ENCODE data around the gene ENPP6. TPM values are rescaled to one million over a fixed set of nuclear protein-coding genes. Genes with fewer than 3 reads are reported as not detected.

Gene ENPP6
- polyA plus RNA-seq, 1 of the 3 experiments (the other 2 are of a cell fraction): not detected

- Histone ChIP-seq H3K9ac (no peak overlapping the region), H3K4me2 (no peak overlapping the region), H3K4me1 (ENCODE audit: control insufficient read depth in 1 of 2, insufficient read depth in 2 of 2, low read depth in 1 of 2, low read length in 1 of 2) (peaks cover 0 to 11% of the 10 kb centered on the region in 2 experiments; a peak in 1 of 4 replicates), H3K9me2 (no peaks in the 10 kb centered on the region), H3K9me3 (no peaks in the 10 kb centered on the region), H3F3A (replicated peaks; ENCODE audit: insufficient read depth) (no peaks in the 10 kb centered on the region), H3K4me3 (ENCODE audit: low read depth in 2 of 2, low read length in 1 of 2) (no peak overlapping the region), H2AFZ (ENCODE audit: low read depth) (no peak overlapping the region), H3K36me3 (replicated peaks in 1 of 2; ENCODE audit: control insufficient read depth in 1 of 2, insufficient read depth in 2 of 2, low read length in 1 of 2) (no peaks in the 10 kb centered on the region), H3K27ac (ENCODE audit: low read depth in 2 of 2, low read length in 1 of 2) (no peak overlapping the region; a peak in 1 of 4 replicates), H3K27me3 (ENCODE audit: insufficient read depth) (no peaks in the 10 kb centered on the region; the same call in 1 of the 2 replicates), H4K20me1 (ENCODE audit: insufficient read depth) (no peaks in the 10 kb centered on the region), H3K79me2 (ENCODE audit: insufficient read depth) (no peaks in the 10 kb centered on the region)
- no peak for TF ChIP-seq ELF1 (IDR thresholded peaks at IDR 0.05)
- no peak for TF ChIP-seq IRF3 (IDR thresholded peaks at IDR 0.05; ENCODE audit: low read depth, low read length)
- TF ChIP-seq TEAD4 (IDR thresholded peaks at IDR 0.05; ENCODE audit: borderline replicate concordance, insufficient read depth): no peak
- TF ChIP-seq TAF1 (IDR thresholded peaks at IDR 0.05; ENCODE audit: borderline replicate concordance, low read depth, low read length): no peak
- no peak for TF ChIP-seq FOSL2 (IDR thresholded peaks at IDR 0.05; ENCODE audit: borderline replicate concordance, low read depth)
- no peak for TF ChIP-seq ZBTB33 (IDR thresholded peaks at IDR 0.05; ENCODE audit: borderline replicate concordance, low read depth)
- TF ChIP-seq YY1 (IDR thresholded peaks at IDR 0.05; ENCODE audit: low read depth): no peak
- TF ChIP-seq USF1 (IDR thresholded peaks at IDR 0.05; ENCODE audit: borderline replicate concordance, low read depth): no peak
- TF ChIP-seq REST (IDR thresholded peaks at IDR 0.05; ENCODE audit: low read depth, low read length): no peak
- TF ChIP-seq SIN3A (IDR thresholded peaks at IDR 0.05; ENCODE audit: borderline replicate concordance, low read depth, low read length): no peak
- TF ChIP-seq EZH2phosphoT487 (IDR thresholded peaks at IDR 0.05; ENCODE audit: borderline replicate concordance, low read depth): no peak
- TF ChIP-seq RXRA (IDR thresholded peaks at IDR 0.05; ENCODE audit: borderline replicate concordance, low read depth): no peak
- no peak for TF ChIP-seq FOXJ3 (CRISPR knock-in tag; IDR thresholded peaks at IDR 0.05)
- TF ChIP-seq TCF12 (IDR thresholded peaks at IDR 0.05): no peak
- no peak for TF ChIP-seq RCOR1 (IDR thresholded peaks at IDR 0.05; ENCODE audit: low read length)
- no peak for TF ChIP-seq POLR2AphosphoS5 (IDR thresholded peaks at IDR 0.05; ENCODE audit: low read depth, low read length)
- no peak for TF ChIP-seq RFX5 (IDR thresholded peaks at IDR 0.05; ENCODE audit: low read length)
- peak; percentile 24 for DNase-seq
- ChIA-PET POLR2A (no interaction called here), CTCF (interaction anchor here (5.8 kb wide), 1 partner anchor 9 kb away, joined by 45 read pairs; no protein-coding TSS in a partner anchor)
- 21% methylated on average over 2 of the region's 4 CpGs for WGBS (ENCODE audit: low lambda C conversion rate)
Measured at GRCh38 chr4:184255361-184255760, 37.7 kb upstream of the ENPP6 start.

Data from SK-N-SH (cell line).